Stimulated activated naive CD8-positive, alpha-beta T cell treated with anti-CD3 and anti-CD28 coated beads, Interleukin-15, amount 100 ng/mL, for 72 hours (primary cell): ENCODE measurements around the gene RXFP2.
A peak's percentile ranks its signal among the peaks of the same experiment; 100 is the strongest.

ENCODE experiments used
- ATAC-seq: fragments of 150-1000 bp; cut with Tn5 transposase; 2 replicates; pipeline ENCODE4 v1.10.0; 2021; ENCODE audit warnings: mild to moderate bottlenecking, moderate library complexity
- DNase-seq, 2 donors: peaks; one replicate each; pipeline ENCODE4 v3.0.0; 2021 to 2022
- H3K27ac Mint-ChIP-seq, 2 donors: one replicate each; pipeline ENCODE4 v1.8.0; 2022; ENCODE audit warnings: mild to moderate bottlenecking in 2 of 2, mixed read lengths in 2 of 2, moderate library complexity in 2 of 2
- H3K27me3 Mint-ChIP-seq: one replicate; pipeline ENCODE4 v1.8.0; 2022; ENCODE audit warnings: mixed read lengths
- H3K4me1 Mint-ChIP-seq: one replicate; pipeline ENCODE4 v1.8.0; 2022; ENCODE audit warnings: mild to moderate bottlenecking, mixed read lengths
- H3K4me3 Mint-ChIP-seq, 2 donors: one replicate each; pipeline ENCODE4 v1.8.0; 2022; ENCODE audit warnings: mild to moderate bottlenecking in 2 of 2, mixed read lengths in 2 of 2, moderate library complexity in 1 of 2
- H3K9me3 Mint-ChIP-seq, 2 donors: one replicate each; pipeline ENCODE4 v1.8.0; 2022; ENCODE audit warnings: mixed read lengths in 2 of 2

The RXFP2 gene

DNA sequence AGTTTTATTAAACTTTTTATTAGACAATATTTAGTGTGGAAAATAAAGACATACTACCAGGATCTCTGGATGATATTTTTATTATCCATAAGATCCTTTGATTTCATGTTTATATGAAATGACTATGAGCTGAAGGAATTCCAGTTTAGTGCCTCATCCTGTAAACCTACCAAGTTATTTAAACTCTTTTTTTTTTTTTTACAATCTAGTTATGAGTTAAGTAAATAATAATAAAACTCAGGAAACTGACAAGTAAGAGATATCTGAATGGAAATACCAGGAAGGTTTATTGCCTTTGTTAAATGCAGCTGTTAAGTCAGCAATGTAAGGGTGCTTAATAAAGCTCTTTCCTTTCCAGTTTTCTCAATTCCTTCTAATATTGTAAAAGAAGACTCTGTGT lies 53.9 kb downstream of the RXFP2 start:
- no peaks in the 10 kb centered on the region for H3K9me3 Mint-ChIP-seq
- no peaks in the 10 kb centered on the region for H3K4me1 Mint-ChIP-seq
- H3K4me3 Mint-ChIP-seq, result no peak overlapping the region
- ATAC-seq, result no peak
- no peaks in the 10 kb centered on the region for H3K27me3 Mint-ChIP-seq
- H3K27ac Mint-ChIP-seq, result no peak overlapping the region
- no peak for DNase-seq

DNA sequence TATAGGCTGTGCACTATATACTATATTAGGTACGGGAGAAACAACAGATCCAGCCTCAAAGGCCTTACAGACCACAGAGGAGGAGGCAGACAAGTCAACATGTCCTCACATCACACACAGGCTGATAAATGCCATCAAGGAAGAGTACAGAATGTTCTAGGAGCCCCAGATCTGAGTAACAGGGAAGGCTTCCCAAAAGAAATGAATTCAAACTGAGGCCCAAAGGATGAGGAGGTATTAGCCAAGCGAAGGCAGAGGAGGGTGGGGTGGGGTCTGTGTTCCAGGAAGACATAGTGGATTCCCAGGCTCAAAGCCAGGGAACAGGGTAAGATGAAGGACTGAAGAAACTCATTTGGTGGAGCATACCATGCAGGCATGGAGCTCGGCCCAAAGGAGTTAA lies 55.1 kb downstream of the RXFP2 start:
- Mint-ChIP-seq H3K4me3 (no peak overlapping the region), H3K27me3 (no peaks in the 10 kb centered on the region), H3K4me1 (no peaks in the 10 kb centered on the region), H3K27ac (no peak overlapping the region), H3K9me3 (no peaks in the 10 kb centered on the region)
- no peak for ATAC-seq
- DNase-seq, result no peak

DNA sequence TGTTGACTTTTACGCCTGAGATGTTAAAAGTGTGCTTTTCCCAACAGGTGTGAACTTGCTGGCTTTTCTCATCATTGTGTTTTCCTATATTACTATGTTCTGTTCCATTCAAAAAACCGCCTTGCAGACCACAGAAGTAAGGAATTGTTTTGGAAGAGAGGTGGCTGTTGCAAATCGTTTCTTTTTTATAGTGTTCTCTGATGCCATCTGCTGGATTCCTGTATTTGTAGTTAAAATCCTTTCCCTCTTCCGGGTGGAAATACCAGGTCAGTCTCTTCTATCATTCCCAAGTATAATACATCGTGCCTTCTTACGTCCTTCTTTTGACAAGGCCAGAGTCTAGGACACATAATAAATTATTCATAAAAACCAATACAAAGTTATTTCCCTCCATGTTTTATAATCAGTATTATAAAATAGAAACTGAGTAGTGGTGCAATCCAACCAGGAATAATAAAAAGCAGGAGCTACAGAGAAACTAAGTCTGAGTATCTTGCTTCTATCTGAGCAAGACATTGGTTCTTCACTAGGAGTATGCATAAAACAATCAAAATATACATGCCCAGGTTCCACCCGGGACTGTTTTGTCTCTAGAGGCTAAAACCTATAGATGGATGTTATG lies 57.9 kb downstream of the RXFP2 start:
- ATAC-seq, result no peak
- Mint-ChIP-seq H3K4me3 (no peak overlapping the region), H3K4me1 (no peaks in the 10 kb centered on the region), H3K27me3 (no peaks in the 10 kb centered on the region), H3K27ac (no peak overlapping the region), H3K9me3 (no peaks in the 10 kb centered on the region)
- no peak for DNase-seq

DNA sequence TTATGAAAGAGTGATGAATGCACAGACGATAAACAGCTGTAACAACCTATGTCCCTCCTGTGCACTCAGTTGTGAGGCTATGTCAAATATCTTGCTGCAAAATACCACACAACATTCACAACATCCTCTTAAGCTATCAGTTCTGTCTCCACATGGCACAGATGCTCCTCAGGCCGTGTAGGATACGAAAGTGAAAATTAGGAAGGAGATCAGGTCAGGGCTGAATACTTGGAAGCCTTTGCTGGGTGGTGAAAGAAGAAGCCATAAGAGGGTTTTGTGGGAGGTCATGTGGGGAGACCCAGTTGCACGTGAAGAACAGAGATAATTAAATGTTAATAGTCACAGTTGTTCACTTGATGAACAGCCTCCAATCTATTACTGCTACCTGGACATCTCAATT lies 58.9 kb downstream of the RXFP2 start:
- H3K9me3 Mint-ChIP-seq, result no peaks in the 10 kb centered on the region
- ATAC-seq (no peak), DNase-seq (no peak)
- no peaks in the 10 kb centered on the region for H3K4me1 Mint-ChIP-seq
- H3K27ac Mint-ChIP-seq, result no peak overlapping the region
- no peak overlapping the region for H3K4me3 Mint-ChIP-seq
- no peaks in the 10 kb centered on the region for H3K27me3 Mint-ChIP-seq

DNA sequence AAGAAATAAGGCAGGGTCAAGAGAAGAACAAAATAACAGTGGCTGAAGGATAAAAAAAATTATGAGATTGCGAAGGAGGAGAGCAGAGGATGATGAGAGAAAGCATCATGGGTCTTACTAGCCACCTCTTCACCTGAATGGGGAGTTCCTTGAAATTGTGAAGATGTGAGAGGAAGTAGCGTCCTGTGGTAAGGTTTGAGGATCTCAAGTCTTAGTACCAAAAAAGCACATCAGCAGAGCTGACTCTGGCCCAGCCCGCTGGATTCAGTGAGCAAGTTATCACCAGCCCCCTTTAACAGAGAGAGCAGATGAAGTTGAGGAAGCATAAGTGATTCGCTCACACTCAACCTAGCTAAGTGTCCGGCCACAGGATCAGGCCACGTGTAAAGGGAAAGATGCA lies 61.8 kb downstream of the RXFP2 start:
- H3K27ac Mint-ChIP-seq, result peak overlapping the region in 1 of 2 donors; percentile 29
- no peak overlapping the region for H3K4me3 Mint-ChIP-seq
- no peaks in the 10 kb centered on the region for H3K4me1 Mint-ChIP-seq
- no peaks in the 10 kb centered on the region for H3K27me3 Mint-ChIP-seq
- ATAC-seq, result no peak
- no peak for DNase-seq
- H3K9me3 Mint-ChIP-seq, result no peaks in the 10 kb centered on the region

DNA sequence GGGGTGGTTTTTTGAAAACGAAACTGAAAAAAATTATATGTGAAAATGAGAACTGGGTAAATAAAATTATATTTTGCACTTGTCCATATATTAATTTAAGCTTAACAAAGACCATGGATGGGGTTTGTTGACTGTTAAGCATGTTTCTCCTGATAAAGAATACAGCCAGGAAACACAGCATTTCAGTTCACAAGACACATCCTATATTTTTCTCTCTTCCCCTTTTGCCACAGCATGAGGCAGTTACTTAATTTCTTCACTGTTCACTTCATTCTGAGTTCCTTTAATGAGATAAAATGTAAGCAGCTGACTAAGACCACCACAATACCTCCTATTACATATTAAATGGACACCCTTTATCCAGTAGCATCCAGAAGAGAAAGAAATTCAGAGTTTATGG lies 64.0 kb downstream of the RXFP2 start:
- ATAC-seq, result no peak
- Mint-ChIP-seq H3K27me3 (no peaks in the 10 kb centered on the region), H3K4me1 (no peaks in the 10 kb centered on the region), H3K9me3 (no peaks in the 10 kb centered on the region), H3K4me3 (no peak overlapping the region), H3K27ac (no peak overlapping the region)
- DNase-seq, result no peak

DNA sequence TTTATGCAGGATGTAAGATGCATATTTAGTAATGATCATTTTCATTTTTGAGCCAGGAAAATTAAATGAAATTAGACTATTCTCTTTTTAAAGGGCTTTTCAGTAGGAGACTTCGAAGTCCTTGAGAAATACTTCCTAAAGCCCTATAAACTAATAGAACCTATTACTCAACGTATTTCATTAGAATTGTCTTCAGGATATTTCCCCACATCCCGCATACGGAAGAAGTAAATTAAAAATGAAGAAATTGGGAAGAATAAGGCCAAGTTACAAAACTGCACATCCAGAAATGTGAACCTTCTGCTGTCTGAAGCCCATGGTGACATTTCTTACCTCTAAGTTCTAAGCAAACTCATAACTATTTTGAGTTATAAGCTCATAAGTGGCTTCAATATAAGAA lies 66.5 kb downstream of the RXFP2 start:
- Mint-ChIP-seq H3K27ac (no peak overlapping the region), H3K27me3 (no peaks in the 10 kb centered on the region), H3K9me3 (peaks cover 0 to 11% of the 10 kb centered on the region in 2 donors), H3K4me3 (no peak overlapping the region), H3K4me1 (no peaks in the 10 kb centered on the region)
- ATAC-seq (no peak), DNase-seq (no peak)

DNA sequence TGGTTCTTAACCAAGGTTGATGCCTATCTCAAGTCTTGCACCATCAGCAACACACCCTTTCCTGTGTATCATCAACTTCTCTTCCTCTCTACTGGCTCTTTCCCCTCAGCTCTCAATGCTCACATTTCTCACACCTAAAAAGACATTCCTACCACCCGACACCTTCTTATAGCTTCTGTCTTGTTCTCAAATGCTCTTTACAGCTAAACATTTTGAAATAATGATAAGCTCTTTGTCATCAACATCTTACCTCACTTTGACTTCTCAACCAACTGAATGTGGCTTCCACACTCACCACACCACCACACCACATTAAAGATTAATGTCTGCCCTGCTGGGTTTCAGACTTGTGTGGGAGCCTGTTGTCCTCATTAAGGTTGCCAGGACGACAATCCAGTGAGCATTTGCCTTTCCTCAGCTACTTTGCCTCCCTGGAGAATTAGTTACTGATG lies 67.8 kb downstream of the RXFP2 start:
- DNase-seq (no peak), ATAC-seq (no peak)
- Mint-ChIP-seq H3K27ac (no peak overlapping the region), H3K4me1 (no peaks in the 10 kb centered on the region), H3K9me3 (peaks cover 6 to 18% of the 10 kb centered on the region in 2 donors), H3K4me3 (no peak overlapping the region), H3K27me3 (no peaks in the 10 kb centered on the region)

DNA sequence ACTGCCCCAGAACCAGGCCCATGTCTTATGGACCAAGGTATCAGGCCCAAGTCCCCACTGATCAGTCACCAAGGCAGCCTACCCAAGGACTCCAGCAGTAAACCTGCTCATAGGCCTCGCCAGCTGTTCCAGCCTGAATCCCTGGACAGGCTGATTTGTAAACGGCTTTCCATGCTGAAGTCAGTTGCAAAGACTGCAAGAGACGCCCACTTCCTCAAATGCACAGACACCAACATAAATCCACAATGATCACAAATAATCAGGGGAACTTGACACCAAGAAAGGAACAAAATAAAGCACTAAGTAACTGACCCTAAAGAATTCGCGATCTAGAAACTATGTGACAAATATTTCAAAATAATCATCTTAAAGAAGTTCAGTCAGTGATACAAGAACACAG lies 75.2 kb downstream of the RXFP2 start:
- peaks cover 22 to 45% of the 10 kb centered on the region in 2 donors for H3K9me3 Mint-ChIP-seq
- H3K4me3 Mint-ChIP-seq, result no peak overlapping the region
- ATAC-seq (no peak), DNase-seq (no peak)
- no peaks in the 10 kb centered on the region for H3K4me1 Mint-ChIP-seq
- H3K27ac Mint-ChIP-seq, result peak overlapping the region in 1 of 2 donors; percentile 10
- H3K27me3 Mint-ChIP-seq, result no peaks in the 10 kb centered on the region

DNA sequence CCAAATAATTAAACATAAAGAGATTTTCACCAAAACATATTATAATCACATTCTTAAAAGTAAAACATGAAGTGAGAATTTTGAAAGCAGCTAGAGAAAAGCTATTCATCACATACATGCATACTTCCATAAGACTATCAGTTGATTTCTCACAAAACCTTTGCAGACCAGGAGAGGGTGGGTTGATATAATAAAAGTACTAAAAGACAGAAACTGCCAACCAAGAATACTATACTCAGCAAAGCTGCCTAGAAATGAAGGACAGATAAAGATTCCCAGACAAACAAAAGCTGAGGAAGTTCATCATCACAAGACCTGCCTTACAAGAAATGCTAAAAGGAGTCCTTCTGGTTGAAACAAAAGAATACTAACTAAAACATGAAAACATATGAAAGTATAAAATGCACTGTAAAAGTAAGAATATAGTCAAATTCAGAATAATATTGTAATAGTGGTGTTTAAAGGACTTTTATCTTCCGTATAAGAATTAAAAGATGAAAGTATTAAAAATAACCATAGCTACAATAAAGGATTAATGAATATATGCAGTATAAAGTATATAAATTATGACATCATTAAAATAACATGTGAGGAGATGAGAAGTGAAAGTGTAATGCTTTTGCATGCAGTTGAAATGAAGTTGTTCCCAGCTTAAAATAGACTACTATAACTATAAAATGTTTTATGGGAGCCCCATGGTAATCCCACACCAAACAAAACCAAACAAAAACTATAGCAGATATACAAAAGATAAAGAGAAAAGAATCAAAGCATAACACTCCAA lies 76.2 kb downstream of the RXFP2 start:
- DNase-seq (no peak), ATAC-seq (no peak)
- Mint-ChIP-seq H3K4me3 (no peak overlapping the region), H3K27ac (no peak overlapping the region), H3K27me3 (no peaks in the 10 kb centered on the region), H3K4me1 (no peaks in the 10 kb centered on the region), H3K9me3 (peaks cover 22 to 37% of the 10 kb centered on the region in 2 donors)

DNA sequence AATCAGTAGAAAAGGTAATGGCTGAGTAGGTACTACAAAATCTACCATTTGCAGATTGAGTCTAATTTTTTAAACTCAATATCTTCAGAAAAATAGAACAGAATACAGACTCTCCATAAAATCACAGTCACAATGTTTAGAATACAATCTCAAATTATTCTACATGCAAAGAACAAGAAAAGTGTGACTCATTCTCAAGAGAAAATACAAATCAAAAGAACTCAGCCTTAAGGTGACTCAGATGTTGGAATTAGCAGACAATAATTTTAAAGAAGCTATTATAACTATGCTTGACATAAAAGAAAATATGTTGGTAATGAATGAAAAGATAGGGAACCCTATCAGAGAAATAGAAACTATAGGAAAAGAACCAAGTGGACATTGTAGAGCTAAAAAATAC lies 78.9 kb downstream of the RXFP2 start:
- H3K4me3 Mint-ChIP-seq, result no peak overlapping the region
- peaks cover 16 to 28% of the 10 kb centered on the region in 2 donors for H3K9me3 Mint-ChIP-seq
- H3K4me1 Mint-ChIP-seq, result no peaks in the 10 kb centered on the region
- H3K27me3 Mint-ChIP-seq, result no peaks in the 10 kb centered on the region
- no peak overlapping the region for H3K27ac Mint-ChIP-seq
- DNase-seq (no peak), ATAC-seq (no peak)

DNA sequence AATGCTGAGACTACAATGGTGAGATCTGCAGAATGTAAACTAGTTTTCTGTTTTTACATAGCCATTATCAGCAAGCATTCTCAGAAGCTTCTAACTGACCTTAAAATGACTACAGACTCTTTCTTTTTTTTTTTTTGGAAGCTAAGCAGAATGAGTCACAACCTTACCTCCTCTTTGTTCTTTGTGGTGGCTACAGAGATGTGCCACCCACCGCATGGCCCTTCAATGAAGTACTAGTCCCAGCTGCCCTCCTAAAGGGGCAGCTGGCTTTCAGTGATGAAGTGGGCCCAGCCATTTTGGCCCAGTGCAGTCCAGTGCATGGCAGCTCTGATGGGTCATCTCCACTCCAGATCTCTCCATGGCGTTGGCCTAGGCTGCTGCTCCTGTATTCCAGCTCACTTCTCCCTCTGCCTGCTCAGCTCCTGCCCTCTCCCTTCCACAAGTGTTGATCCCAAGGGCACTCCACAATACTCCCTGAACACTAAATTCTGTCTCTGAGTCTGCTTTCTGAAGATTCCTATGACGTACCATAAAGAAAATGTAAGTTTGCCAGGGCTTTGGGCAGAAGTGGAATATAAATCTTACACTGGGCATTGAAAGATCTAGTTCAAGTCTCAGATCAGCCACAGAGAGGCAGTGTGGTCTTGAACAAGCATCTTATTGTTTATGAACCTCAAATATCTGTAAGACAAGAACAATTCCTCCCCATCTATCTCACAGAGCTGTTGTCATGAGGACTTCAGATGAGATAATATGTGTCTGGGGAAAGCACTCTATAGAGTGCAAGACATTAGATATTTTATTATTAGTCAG lies 85.6 kb downstream of the RXFP2 start:
- no peaks in the 10 kb centered on the region for H3K27me3 Mint-ChIP-seq
- DNase-seq (no peak), ATAC-seq (no peak)

DNA sequence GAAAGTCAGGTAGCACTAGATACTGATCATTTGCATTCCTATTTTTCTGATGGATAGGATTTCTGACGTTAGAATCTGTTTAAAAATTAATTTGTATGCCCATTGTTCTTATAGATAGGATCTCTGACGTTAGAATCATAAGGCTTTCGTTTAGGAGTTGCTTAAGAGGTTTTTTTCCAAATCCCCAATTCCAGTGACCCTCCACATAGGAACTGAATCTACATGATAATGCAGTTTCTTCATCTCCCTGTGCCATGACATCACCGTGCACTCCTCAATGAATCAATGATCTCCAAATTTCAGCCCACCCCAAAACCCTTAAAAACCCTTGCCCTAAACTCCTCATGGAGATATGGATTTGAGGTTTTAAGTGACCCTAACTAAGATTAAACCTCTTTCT lies 87.2 kb downstream of the RXFP2 start:
- ATAC-seq (no peak), DNase-seq (no peak)
- Mint-ChIP-seq H3K27me3 (no peaks in the 10 kb centered on the region), H3K9me3 (no peaks in the 10 kb centered on the region), H3K27ac (no peak overlapping the region), H3K4me1 (no peaks in the 10 kb centered on the region), H3K4me3 (no peak overlapping the region)

More for the DNA sequence above, 85.6 kb downstream of the RXFP2 start:
- no peak overlapping the region for H3K4me3 Mint-ChIP-seq
- H3K4me1 Mint-ChIP-seq, result no peaks in the 10 kb centered on the region
- no peaks in the 10 kb centered on the region for H3K9me3 Mint-ChIP-seq
- H3K27ac Mint-ChIP-seq, result peak overlapping the region in 1 of 2 donors; percentile 42

DNA sequence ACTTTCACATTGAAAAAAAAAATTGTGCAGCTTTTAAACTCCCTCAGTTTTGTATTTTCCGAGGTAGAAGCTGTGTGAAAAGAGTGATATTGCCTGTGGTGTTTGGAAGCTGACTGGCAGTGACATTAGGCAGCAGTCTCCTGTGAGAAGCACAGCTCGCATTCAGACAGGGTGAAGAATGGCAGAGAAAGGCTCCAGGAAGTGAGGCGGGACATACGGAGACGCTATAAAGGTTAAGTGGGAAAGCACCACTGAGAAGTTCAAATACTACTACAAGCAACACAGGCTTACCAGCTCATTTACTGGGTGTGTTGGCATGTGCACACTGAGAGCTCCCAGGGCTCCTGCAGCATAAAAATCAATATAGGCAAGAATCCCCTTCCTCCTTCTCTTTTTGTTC lies 88.4 kb downstream of the RXFP2 start:
- Mint-ChIP-seq H3K27me3 (no peaks in the 10 kb centered on the region), H3K27ac (no peak overlapping the region), H3K4me1 (no peaks in the 10 kb centered on the region), H3K9me3 (no peaks in the 10 kb centered on the region), H3K4me3 (no peak overlapping the region)
- DNase-seq (no peak), ATAC-seq (no peak)

DNA sequence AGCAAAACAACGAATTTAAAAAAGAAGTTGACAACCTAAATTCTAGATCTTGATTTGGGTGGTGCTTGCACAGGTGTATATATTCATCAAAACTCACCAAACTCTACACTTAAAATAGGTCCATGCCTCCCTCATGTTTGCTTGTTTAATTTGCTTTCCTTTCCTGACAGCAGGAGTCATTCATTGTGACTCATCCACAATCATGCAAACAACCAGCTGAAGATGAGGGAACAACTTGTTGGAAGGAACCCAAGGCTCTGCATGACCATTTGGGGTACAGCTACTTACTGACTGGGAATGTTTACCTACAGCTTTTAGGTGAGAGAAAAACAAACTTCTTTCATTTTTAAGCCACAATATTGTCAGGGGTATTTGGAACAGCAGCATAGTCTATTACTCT lies 96.6 kb downstream of the RXFP2 start:
- DNase-seq (no peak), ATAC-seq (no peak)
- Mint-ChIP-seq H3K27me3 (peaks cover 19% of the 10 kb centered on the region), H3K9me3 (no peaks in the 10 kb centered on the region), H3K27ac (no peak overlapping the region), H3K4me1 (no peaks in the 10 kb centered on the region), H3K4me3 (no peak overlapping the region)

DNA sequence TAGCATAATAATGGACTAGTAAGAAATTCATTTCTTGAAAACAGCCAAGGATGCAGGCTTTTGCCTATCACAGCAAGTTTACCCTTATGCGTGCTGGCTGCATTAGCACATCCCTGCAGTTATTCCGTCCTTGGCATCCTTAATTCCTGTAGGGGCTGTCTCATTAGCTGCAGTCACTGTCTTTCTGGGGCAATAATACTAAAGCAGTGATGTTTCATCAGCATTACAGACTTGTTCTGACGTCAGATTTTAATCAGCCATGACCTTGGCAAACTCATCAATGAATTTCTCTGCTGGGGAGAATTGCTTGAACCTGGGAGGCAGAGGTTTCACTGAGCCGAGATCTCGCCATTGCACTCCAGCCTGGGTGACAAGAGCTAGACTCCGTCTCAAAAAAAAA lies 103.7 kb downstream of the RXFP2 start:
- Mint-ChIP-seq H3K27ac (no peak overlapping the region), H3K4me3 (no peak overlapping the region), H3K4me1 (peaks cover 6% of the 10 kb centered on the region), H3K27me3 (peaks cover 68% of the 10 kb centered on the region), H3K9me3 (no peaks in the 10 kb centered on the region)
- DNase-seq, result no peak
- ATAC-seq, result no peak
